SIG-M5 (cell line): Measurements from ENCODE around the gene HIVEP1.

Experiments
- DNase-seq: peaks from one replicate; lab custom pipeline; 2025; lab: John Stamatoyannopoulos, UW

Gene HIVEP1

GRCh38 chr6:12020187-12020791 is 8.2 kb downstream of the HIVEP1 start:
- no peak for DNase-seq

GRCh38 chr6:12022481-12022880 is 10.4 kb downstream of the HIVEP1 start:
- DNase-seq: no peak

GRCh38 chr6:12022953-12023388 is 10.9 kb downstream of the HIVEP1 start:
- DNase-seq: no peak

GRCh38 chr6:12024216-12024615 is 12.1 kb downstream of the HIVEP1 start:
- DNase-seq: no peak

GRCh38 chr6:12024699-12025434 is 12.8 kb downstream of the HIVEP1 start:
- no peak for DNase-seq

GRCh38 chr6:12026120-12026519 is 14.0 kb downstream of the HIVEP1 start:
- no peak for DNase-seq

- no peak for DNase-seq
Measured at GRCh38 chr6:12026833-12027232, 14.7 kb downstream of the HIVEP1 start.

GRCh38 chr6:12028213-12028612 is 16.1 kb downstream of the HIVEP1 start:
- DNase-seq: no peak

- DNase-seq: no peak
Measured at GRCh38 chr6:12029979-12030737, 18.0 kb downstream of the HIVEP1 start.

- DNase-seq: no peak
Measured at GRCh38 chr6:12030993-12031550, 19.0 kb downstream of the HIVEP1 start.

GRCh38 chr6:12032783-12033573 is 20.9 kb downstream of the HIVEP1 start:
- no peak for DNase-seq

- no peak for DNase-seq
Measured at GRCh38 chr6:12033770-12034169, 21.7 kb downstream of the HIVEP1 start.

- DNase-seq: no peak
Measured at GRCh38 chr6:12034349-12034748, 22.2 kb downstream of the HIVEP1 start.

GRCh38 chr6:12034837-12035236 is 22.7 kb downstream of the HIVEP1 start:
- no peak for DNase-seq

- DNase-seq: no peak
Measured at GRCh38 chr6:12036766-12037165, 24.7 kb downstream of the HIVEP1 start.

- DNase-seq: no peak
Measured at GRCh38 chr6:12037798-12038197, 25.7 kb downstream of the HIVEP1 start.

GRCh38 chr6:12039540-12040459 is 27.7 kb downstream of the HIVEP1 start:
- no peak for DNase-seq

- no peak for DNase-seq
Measured at GRCh38 chr6:12047304-12047703, 35.2 kb downstream of the HIVEP1 start.

GRCh38 chr6:12047792-12048432 is 35.8 kb downstream of the HIVEP1 start:
- no peak for DNase-seq

GRCh38 chr6:12048609-12049008 is 36.5 kb downstream of the HIVEP1 start:
- DNase-seq: no peak
